CD14-positive monocyte (primary cell): ENCODE data around the gene YJU2. TPM values are rescaled to one million over a fixed set of nuclear protein-coding genes. Genes with fewer than 3 reads are reported as not detected.
A peak's percentile ranks its signal among the peaks of the same experiment; 100 is the strongest.

Source experiments
- DNase-seq, 3 donors: peaks; one replicate each; pipeline ENCODE4 v3.0.0-alpha.2; 2011 to 2022
- H2AFZ ChIP-seq: 2 replicates; pipeline ENCODE4 v1.6.0; 2012; ENCODE audit warnings: mild to moderate bottlenecking, low read depth, low read length, inconsistent platforms; ENCODE audit not compliant: insufficient read depth, poor library complexity, severe bottlenecking
- H3K27ac ChIP-seq, 2 donors: 1 replicate in 1 of 2; 2 replicates in 1 of 2; pipeline ENCODE4 v1.5.1; 2012 to 2013; ENCODE audit warnings: low read length in 2 of 2, control low read depth in 1 of 2, inconsistent platforms in 1 of 2, low read depth in 1 of 2, mild to moderate bottlenecking in 1 of 2
- H3K27me3 ChIP-seq, 2 donors: one replicate each; pipeline versions ENCODE4 v1.6.0 to v1.6.1; 2011 to 2013; ENCODE audit warnings: low read length in 2 of 2; ENCODE audit not compliant: control insufficient read depth in 2 of 2, insufficient read depth in 2 of 2
- H3K36me3 ChIP-seq, 2 donors: replicated peaks in 1 of 2; 1 replicate in 1 of 2; 2 replicates in 1 of 2; pipeline versions ENCODE4 v1.5.1 to v1.6.1; 2012 to 2013; ENCODE audit warnings: low read length in 2 of 2, control low read depth in 1 of 2, inconsistent platforms in 1 of 2, mild to moderate bottlenecking in 1 of 2; ENCODE audit not compliant: insufficient read depth in 2 of 2, control insufficient read depth in 1 of 2
- H3K4me1 ChIP-seq, 2 donors: 1 replicate in 1 of 2; 2 replicates in 1 of 2; pipeline versions ENCODE4 v1.5.1 to v1.6.1; 2012 to 2013; ENCODE audit warnings: low read length in 2 of 2, control low read depth in 1 of 2, inconsistent platforms in 1 of 2, mild to moderate bottlenecking in 1 of 2, moderate library complexity in 1 of 2; ENCODE audit not compliant: insufficient read depth in 2 of 2, control insufficient read depth in 1 of 2
- H3K4me2 ChIP-seq: replicated peaks from 2 replicates; pipeline ENCODE3; 2012; ENCODE audit warnings: low read length, moderate library complexity, mild to moderate bottlenecking; ENCODE audit not compliant: poor library complexity, severe bottlenecking; ENCODE audit errors: extremely low read depth
- H3K4me3 ChIP-seq, 3 experiments: fragments of 200-600 bp in 1 of 3; sonication (generic) in 1 of 3; replicated peaks in 1 of 3; 1 replicate in 2 of 3; 2 replicates in 1 of 3; pipeline ENCODE4 v1.5.1; 2011 to 2013; ENCODE audit warnings: low read length in 3 of 3, mild to moderate bottlenecking in 3 of 3, control low read depth in 2 of 3, low read depth in 2 of 3, inconsistent platforms in 1 of 3, moderate library complexity in 1 of 3
- H3K79me2 ChIP-seq: 2 replicates; pipeline ENCODE4 v1.6.0; 2012; ENCODE audit warnings: mild to moderate bottlenecking, control low read depth, inconsistent platforms, low read length, moderate library complexity; ENCODE audit not compliant: insufficient read depth
- H3K9ac ChIP-seq: 2 replicates; pipeline ENCODE4 v1.6.0; 2017; ENCODE audit warnings: low read length, mild to moderate bottlenecking; ENCODE audit not compliant: insufficient read depth, poor library complexity, severe bottlenecking
- H3K9me3 ChIP-seq, 2 donors: replicated peaks in 1 of 2; 1 replicate in 1 of 2; 2 replicates in 1 of 2; pipeline versions ENCODE4 v1.5.1 to v1.6.1; 2012 to 2013; ENCODE audit warnings: low read length in 2 of 2, control low read depth in 1 of 2; ENCODE audit not compliant: control insufficient read depth in 1 of 2, insufficient read depth in 1 of 2
- H4K20me1 ChIP-seq: 2 replicates; pipeline ENCODE4 v1.6.0; 2012; ENCODE audit warnings: mild to moderate bottlenecking, low read length, control low read depth, moderate library complexity; ENCODE audit not compliant: insufficient read depth
- H3K27ac Mint-ChIP-seq, 7 donors: one replicate each; pipeline ENCODE4 v1.8.0; 2020; ENCODE audit warnings: mild to moderate bottlenecking in 7 of 7, mixed read lengths in 7 of 7, moderate library complexity in 6 of 7, inconsistent platforms in 2 of 7
- H3K27me3 Mint-ChIP-seq, 3 donors: one replicate each; pipeline ENCODE4 v1.8.0; 2021 to 2022; ENCODE audit warnings: low read depth in 3 of 3, mild to moderate bottlenecking in 3 of 3, mixed read lengths in 3 of 3, moderate library complexity in 3 of 3, inconsistent platforms in 1 of 3
- H3K36me3 Mint-ChIP-seq, 2 donors: one replicate each; pipeline ENCODE4 v1.8.0; 2020; ENCODE audit warnings: mixed read lengths in 2 of 2, inconsistent platforms in 1 of 2, mild to moderate bottlenecking in 1 of 2
- H3K4me1 Mint-ChIP-seq: one replicate; pipeline ENCODE4 v1.8.0; 2020; ENCODE audit warnings: mild to moderate bottlenecking, mixed read lengths
- H3K4me3 Mint-ChIP-seq, 2 donors: one replicate each; pipeline ENCODE4 v1.8.0; 2020; ENCODE audit warnings: mild to moderate bottlenecking in 2 of 2, mixed read lengths in 2 of 2, moderate library complexity in 1 of 2
- H3K9me3 Mint-ChIP-seq, 7 donors: one replicate each; pipeline ENCODE4 v1.8.0; 2020 to 2022; ENCODE audit warnings: mixed read lengths in 7 of 7, mild to moderate bottlenecking in 6 of 7, moderate library complexity in 6 of 7, inconsistent platforms in 2 of 7
- WGBS: methylation state at CpG from one replicate; pipeline ENCODE4 v1.1.5; 2013; ENCODE audit warnings: missing lambda C conversion rate; ENCODE audit not compliant: insufficient coverage; 5-methylcytosine and 5-hydroxymethylcytosine counted together
- intact Hi-C, 2 donors: fragments of 100-400 bp; cut with micrococcal nuclease; formaldehyde crosslinking; loops; one replicate each; pipeline versions ENCODE4 v1.15.0 to v1.15.1; 2023
- polyA plus RNA-seq, 3 donors: library from polyadenylated mRNA; depleted of rRNA in 1 of 3; unstranded in 2 of 3; stranded (reverse) in 1 of 3; fragments of 300-500 nt in 2 of 3; fragments of >200 nt in 1 of 3; fragmentation: Illumina TruSeq in 2 of 3; gene quantifications; 1 replicate in 2 of 3; 2 replicates in 1 of 3; pipeline ENCODE4 v1.2.3, GENCODE V29; 2012 to 2021
- TF ChIP-seq, protein P1 (sequence below): fragments of 200-600 bp; IDR thresholded peaks from one replicate; pipeline ENCODE4 v1.8.0; 2022; ENCODE audit warnings: antibody characterized with exemption, mild to moderate bottlenecking

Gene YJU2
- polyA plus RNA-seq, 3 donors = 8.6 to 19.3 (median 13.4) TPM

DNA sequence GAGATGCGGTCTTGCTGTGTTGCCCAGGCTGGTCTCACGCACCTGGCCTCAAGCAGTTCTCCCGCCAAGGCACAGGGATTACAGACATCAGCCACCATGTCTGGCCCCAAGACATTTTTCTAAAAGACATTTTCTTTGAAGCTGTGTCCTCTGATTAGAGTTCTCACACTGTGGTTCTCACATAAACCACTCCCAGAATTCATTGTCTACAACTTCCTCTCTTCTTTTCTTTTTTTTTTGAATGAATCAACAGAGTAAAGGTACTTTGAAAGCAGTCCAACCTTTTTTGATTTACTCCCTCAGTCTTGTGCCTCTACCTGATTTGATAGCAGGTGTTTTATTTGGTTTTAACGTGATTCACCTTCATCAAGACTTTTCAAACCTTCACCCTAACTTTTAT is 17.9 kb downstream of the YJU2 start:
- no peak for DNase-seq
- no peak overlapping the region for H2AFZ ChIP-seq
- peaks cover 65 to 95% of the 10 kb centered on the region in 2 donors for H3K36me3 Mint-ChIP-seq
- H3K4me1 Mint-ChIP-seq = peaks cover 18% of the 10 kb centered on the region
- WGBS = 82% methylated on average over 3 of the region's 4 CpGs
- H3K9me3 ChIP-seq = no peaks in the 10 kb centered on the region
- H3K27me3 Mint-ChIP-seq = peaks cover 0 to 2% (median 1%) of the 10 kb centered on the region in 3 donors
- no peaks in the 10 kb centered on the region for H3K79me2 ChIP-seq
- peaks cover 0 to 3% (median 0%) of the 10 kb centered on the region in 7 donors for H3K9me3 Mint-ChIP-seq
- H3K9ac ChIP-seq = no peak overlapping the region
- peaks cover 15 to 16% of the 10 kb centered on the region in 2 donors for H3K4me1 ChIP-seq
- no peak overlapping the region for H3K4me3 Mint-ChIP-seq
- H3K4me2 ChIP-seq = no peak overlapping the region
- H3K27ac Mint-ChIP-seq = peak overlapping the region in 2 of 7 donors; percentile 42 to 60
- peaks cover 9% of the 10 kb centered on the region for H4K20me1 ChIP-seq
- TF ChIP-seq, protein P1, sequence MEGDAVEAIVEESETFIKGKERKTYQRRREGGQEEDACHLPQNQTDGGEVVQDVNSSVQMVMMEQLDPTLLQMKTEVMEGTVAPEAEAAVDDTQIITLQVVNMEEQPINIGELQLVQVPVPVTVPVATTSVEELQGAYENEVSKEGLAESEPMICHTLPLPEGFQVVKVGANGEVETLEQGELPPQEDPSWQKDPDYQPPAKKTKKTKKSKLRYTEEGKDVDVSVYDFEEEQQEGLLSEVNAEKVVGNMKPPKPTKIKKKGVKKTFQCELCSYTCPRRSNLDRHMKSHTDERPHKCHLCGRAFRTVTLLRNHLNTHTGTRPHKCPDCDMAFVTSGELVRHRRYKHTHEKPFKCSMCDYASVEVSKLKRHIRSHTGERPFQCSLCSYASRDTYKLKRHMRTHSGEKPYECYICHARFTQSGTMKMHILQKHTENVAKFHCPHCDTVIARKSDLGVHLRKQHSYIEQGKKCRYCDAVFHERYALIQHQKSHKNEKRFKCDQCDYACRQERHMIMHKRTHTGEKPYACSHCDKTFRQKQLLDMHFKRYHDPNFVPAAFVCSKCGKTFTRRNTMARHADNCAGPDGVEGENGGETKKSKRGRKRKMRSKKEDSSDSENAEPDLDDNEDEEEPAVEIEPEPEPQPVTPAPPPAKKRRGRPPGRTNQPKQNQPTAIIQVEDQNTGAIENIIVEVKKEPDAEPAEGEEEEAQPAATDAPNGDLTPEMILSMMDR = no peak
- peaks cover 41 to 78% of the 10 kb centered on the region in 2 donors for H3K36me3 ChIP-seq
- H3K4me3 ChIP-seq = no peak overlapping the region
- intact Hi-C loops = loop anchor here in 1 of 2 donors (5.0 to 10.0 kb wide), 2 partner anchors 87 to 260 kb away; no protein-coding TSS in a partner anchor
- H3K27me3 ChIP-seq = no peaks in the 10 kb centered on the region
- no peak overlapping the region for H3K27ac ChIP-seq

DNA sequence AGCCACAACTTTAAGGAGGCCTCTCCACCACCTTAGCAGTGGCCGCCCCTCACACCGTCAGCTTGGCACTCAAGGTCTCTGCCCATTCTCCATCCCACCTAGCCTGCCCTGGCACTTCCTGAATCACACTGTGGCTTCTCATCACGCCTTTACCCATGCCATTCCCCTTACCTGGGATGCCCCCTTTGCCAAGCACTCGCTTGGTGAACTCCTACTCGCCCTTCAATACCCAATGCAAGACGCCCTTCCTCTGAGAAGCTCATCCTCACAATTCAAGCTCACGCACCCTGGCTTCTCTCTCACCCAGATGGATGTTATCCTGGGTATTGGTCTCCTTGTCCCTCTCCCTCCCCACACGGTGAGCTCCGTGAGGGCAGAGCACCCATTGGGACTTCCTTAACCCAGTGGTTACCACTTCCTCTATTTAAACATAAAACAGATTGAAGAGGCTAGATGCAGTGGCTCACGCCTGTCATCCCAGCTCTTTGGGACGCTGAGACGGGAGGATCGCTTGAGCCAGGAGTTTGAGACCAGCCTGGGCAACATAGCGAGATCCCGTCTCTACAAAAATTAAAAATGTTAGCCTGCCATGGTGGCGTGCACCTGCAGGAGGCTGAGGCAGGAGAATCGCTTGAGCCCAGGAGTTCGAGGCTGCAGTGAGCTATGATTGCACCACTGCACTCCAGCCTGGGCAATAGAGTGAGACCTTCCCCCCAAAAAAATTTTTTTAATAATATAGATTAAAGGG is 19.5 kb downstream of the YJU2 start:
- Histone ChIP-seq H2AFZ (no peak overlapping the region), H3K9ac (no peak overlapping the region), H3K4me3 (no peak overlapping the region), H3K36me3 (peaks cover 43 to 77% of the 10 kb centered on the region in 2 donors), H3K27ac (peak overlapping the region in 1 of 2 donors; percentile 48), H3K4me2 (no peak overlapping the region), H3K4me1 (peaks cover 9 to 10% of the 10 kb centered on the region in 2 donors), H3K27me3 (no peaks in the 10 kb centered on the region), H3K79me2 (no peaks in the 10 kb centered on the region), H4K20me1 (peaks cover 9% of the 10 kb centered on the region), H3K9me3 (no peaks in the 10 kb centered on the region)
- H3K9me3 Mint-ChIP-seq = peaks cover 0 to 3% (median 0%) of the 10 kb centered on the region in 7 donors
- peaks cover 58 to 89% of the 10 kb centered on the region in 2 donors for H3K36me3 Mint-ChIP-seq
- peaks cover 12% of the 10 kb centered on the region for H3K4me1 Mint-ChIP-seq
- TF ChIP-seq, protein P1 = no peak
- no peak overlapping the region for H3K4me3 Mint-ChIP-seq
- peaks cover 0 to 3% (median 2%) of the 10 kb centered on the region in 3 donors for H3K27me3 Mint-ChIP-seq
- no peak for DNase-seq
- H3K27ac Mint-ChIP-seq = peak overlapping the region; percentile 25 to 76 (median 72)
- intact Hi-C loops = loop anchor here (2.0 to 10.0 kb wide), 3 partner anchors 86 to 258 kb away; no protein-coding TSS in a partner anchor
- WGBS = 53% methylated on average over 7 of the region's 18 CpGs
